Measurements from ENCODE around the gene FOXO6. TPM values are rescaled to one million over a fixed set of nuclear protein-coding genes. Genes with fewer than 3 reads are reported as not detected.

Gene FOXO6
- total and polyA plus RNA-seq, 2 donors (not counting 1 experiment from before 2014, with no cell fraction given), result 0.06 to 0.15 TPM

DNA sequence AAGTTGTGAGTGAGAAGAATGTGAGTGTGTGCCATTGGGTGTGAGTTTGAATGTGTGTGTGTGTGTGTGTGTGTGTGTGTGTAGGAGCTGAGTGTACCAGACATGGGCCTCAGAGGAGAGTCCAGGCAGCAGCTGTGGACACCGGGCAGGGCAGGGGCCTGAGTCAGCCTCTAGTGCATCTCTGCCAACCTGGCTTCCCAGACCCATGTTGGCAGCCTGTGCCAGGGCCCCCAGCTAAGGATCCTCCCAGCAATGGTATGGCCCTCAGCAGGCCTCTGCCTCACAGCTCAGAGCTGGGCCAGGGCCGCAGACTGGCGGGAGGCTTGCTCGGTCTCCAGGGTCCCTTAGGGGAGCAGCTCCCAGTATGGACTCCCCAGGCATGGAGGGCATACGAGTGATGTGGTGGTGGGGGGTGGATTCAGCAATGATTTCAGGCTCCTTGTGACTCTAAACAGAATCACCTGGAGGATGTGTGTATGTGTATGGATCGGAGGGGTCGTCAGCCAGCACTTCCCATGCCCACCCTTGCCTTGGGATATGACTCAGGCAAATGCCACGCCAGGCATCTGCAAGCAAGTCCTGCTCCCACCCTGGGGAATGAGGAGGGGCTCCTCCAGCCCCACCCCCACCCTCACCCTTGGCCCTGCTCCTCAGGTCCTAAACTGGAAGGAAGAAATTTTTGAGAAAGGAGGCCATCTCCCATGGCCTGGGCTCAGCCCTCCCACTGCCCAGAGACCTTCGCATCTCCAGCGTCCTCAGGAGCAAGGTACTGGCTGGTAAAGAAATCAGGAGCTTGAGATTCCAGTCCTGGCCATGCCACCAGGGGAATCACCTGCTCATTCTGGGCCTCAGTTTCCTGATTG is 1.8 kb upstream of the FOXO6 start:
- Mint-ChIP-seq H3K27me3 (peaks cover 28% of the 10 kb centered on the region), H3K27ac (peak overlapping the region; percentile 26), H3K9me3 (ENCODE audit: insufficient read depth) (no peaks in the 10 kb centered on the region), H3K4me1 (peaks cover 27% of the 10 kb centered on the region), H3K4me3 (peak overlapping the region; percentile 80)
- ChIA-PET POLR2A (no interaction called here), CTCF (interaction anchor here (1.5 kb wide), 1 partner anchor 58 kb away, joined by 3 read pairs; no protein-coding TSS in a partner anchor)
- Histone ChIP-seq H3K4me3 (ENCODE audit: control extremely low read depth in 1 of 5, extremely low read depth in 1 of 5, insufficient read depth in 1 of 5, low read depth in 2 of 5, low read length in 4 of 5) (no peak overlapping the region), H3K4me2 (replicated peaks; ENCODE audit: low read depth, low read length, poor library complexity, severe bottlenecking) (no peak overlapping the region), H3K9ac (ENCODE audit: low read length) (no peak overlapping the region), H3K36me3 (replicated peaks in 1 of 2; ENCODE audit: control extremely low read depth in 1 of 2, control insufficient read depth in 1 of 2, extremely low read depth in 1 of 2, insufficient read depth in 2 of 2, low read length in 1 of 2) (no peaks in the 10 kb centered on the region), H3K27ac (ENCODE audit: low read length in 2 of 2) (no peak overlapping the region), H4K20me1 (ENCODE audit: control insufficient read depth, insufficient read depth, low read length, poor library complexity, severe bottlenecking) (peaks cover 5% of the 10 kb centered on the region), H3K4me1 (ENCODE audit: control insufficient read depth in 2 of 2, insufficient read depth in 2 of 2, low read length in 2 of 2) (peaks cover 21 to 25% of the 10 kb centered on the region in 2 donors), H3K27me3 (replicated peaks in 1 of 4; ENCODE audit: control extremely low read depth in 1 of 4, control insufficient read depth in 3 of 4, insufficient read depth in 4 of 4, low read length in 3 of 4) (peaks cover 0 to 56% (median 19%) of the 10 kb centered on the region in 4 experiments), H3K9me3 (ENCODE audit: control extremely low read depth in 1 of 3, control insufficient read depth in 2 of 3, insufficient read depth in 1 of 3, low read length in 2 of 3) (peaks cover 0 to 5% (median 0%) of the 10 kb centered on the region in 3 donors), H3K79me2 (ENCODE audit: control insufficient read depth, insufficient read depth, low read length) (no peaks in the 10 kb centered on the region), H2AFZ (ENCODE audit: insufficient read depth, low read depth, low read length, poor library complexity, severe bottlenecking) (no peak overlapping the region)
- intact Hi-C loops (cut with micrococcal nuclease), result loop anchor here (2.0 to 5.0 kb wide), 2 partner anchors 23 to 117 kb away; partner anchors contain the start of gene SCMH1
- WGBS (ENCODE audit: insufficient coverage), result 97% methylated on average over 8 of the region's 10 CpGs
- TF ChIP-seq EZH2 (IDR thresholded peaks at IDR 0.05; ENCODE audit: borderline replicate concordance, insufficient read depth, low read depth, low read length, poor library complexity, severe bottlenecking), result no peak
- TF ChIP-seq, protein P1, sequence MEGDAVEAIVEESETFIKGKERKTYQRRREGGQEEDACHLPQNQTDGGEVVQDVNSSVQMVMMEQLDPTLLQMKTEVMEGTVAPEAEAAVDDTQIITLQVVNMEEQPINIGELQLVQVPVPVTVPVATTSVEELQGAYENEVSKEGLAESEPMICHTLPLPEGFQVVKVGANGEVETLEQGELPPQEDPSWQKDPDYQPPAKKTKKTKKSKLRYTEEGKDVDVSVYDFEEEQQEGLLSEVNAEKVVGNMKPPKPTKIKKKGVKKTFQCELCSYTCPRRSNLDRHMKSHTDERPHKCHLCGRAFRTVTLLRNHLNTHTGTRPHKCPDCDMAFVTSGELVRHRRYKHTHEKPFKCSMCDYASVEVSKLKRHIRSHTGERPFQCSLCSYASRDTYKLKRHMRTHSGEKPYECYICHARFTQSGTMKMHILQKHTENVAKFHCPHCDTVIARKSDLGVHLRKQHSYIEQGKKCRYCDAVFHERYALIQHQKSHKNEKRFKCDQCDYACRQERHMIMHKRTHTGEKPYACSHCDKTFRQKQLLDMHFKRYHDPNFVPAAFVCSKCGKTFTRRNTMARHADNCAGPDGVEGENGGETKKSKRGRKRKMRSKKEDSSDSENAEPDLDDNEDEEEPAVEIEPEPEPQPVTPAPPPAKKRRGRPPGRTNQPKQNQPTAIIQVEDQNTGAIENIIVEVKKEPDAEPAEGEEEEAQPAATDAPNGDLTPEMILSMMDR (IDR thresholded peaks at IDR 0.05), result no peak
- DNase-seq (no peak), ATAC-seq (ENCODE audit: low read depth) (no peak)

All from B cell (primary cell).